Measurements from ENCODE around the gene LTV1.
"Not testable (repeated sequence)": the region's sequence is repeated elsewhere in the genome, so short reads cannot be mapped to it uniquely, and the experiment has no call there.

Gene LTV1

DNA sequence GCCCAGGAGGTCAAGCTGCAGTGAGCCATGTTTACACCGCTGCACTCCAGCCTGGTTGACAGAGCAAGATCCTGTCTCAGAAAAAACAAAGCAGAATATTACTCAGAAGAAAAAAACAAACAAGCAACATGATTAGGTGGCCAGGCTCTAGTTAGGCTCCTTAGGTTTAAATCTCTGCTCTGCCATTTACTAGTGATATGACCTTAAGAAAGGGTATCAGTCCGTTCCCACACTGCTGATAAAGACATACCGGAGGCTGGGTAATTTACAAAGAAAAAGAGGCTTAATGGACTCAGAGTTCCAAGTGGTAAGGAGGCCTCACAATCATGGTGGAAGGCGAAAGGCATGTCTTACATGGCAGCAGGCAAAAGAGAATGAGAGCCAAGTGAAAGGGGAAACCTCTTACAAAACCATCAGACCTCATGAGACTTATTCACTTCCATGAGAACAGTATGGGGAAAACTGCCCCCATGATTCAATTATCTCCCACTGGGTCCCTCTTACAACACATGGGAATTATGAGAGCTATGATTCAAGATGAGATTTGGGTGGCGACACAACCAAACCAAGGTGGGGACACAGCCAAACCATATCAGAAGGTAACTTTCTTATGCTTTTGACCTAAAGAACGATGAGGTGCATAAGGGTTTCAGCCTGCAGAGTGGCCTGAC lies 2.4 kb upstream of the LTV1 start:
- TF ChIP-seq, protein P1, sequence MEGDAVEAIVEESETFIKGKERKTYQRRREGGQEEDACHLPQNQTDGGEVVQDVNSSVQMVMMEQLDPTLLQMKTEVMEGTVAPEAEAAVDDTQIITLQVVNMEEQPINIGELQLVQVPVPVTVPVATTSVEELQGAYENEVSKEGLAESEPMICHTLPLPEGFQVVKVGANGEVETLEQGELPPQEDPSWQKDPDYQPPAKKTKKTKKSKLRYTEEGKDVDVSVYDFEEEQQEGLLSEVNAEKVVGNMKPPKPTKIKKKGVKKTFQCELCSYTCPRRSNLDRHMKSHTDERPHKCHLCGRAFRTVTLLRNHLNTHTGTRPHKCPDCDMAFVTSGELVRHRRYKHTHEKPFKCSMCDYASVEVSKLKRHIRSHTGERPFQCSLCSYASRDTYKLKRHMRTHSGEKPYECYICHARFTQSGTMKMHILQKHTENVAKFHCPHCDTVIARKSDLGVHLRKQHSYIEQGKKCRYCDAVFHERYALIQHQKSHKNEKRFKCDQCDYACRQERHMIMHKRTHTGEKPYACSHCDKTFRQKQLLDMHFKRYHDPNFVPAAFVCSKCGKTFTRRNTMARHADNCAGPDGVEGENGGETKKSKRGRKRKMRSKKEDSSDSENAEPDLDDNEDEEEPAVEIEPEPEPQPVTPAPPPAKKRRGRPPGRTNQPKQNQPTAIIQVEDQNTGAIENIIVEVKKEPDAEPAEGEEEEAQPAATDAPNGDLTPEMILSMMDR (IDR thresholded peaks at IDR 0.05; ENCODE audit: insufficient read depth, low read length, missing control alignments): no peak
- CTCF ChIA-PET: no interaction called here
- no peak for DNase-seq (ENCODE audit: low read depth, low spot score)
- no peak overlapping the region for H3K4me3 ChIP-seq (ENCODE audit: low read depth, low read length)
- POLR2A ChIA-PET: no interaction called here

DNA sequence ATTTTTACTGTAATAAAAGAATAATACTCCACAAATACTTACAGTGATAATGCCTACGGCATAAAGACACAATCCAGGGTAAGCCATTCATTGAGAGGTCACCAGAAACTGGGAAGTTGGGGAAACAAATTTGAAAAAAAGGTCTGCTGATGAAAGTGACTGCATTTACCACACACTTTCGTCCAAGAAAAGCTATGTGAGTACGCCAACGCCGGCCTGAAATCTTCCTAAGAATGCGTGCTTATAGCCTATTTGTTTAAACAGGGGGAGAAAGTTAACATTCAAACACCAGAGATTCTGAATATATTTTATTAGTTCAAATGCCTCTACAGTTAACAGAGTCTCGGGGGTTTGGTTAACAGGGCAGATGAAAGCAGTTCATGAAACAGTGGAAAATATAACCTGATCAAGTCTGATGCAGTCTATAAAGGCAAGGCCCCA lies 657 bp upstream of the LTV1 start:
- POLR2A ChIA-PET: interaction anchor here (0.7 to 1.8 kb wide), 8 partner anchors 60 to 267 kb away, joined by 3 to 9 read pairs (median 3); partner anchors contain the start of gene PLAGL1
- CTCF ChIA-PET: interaction anchor here (0.7 to 4.2 kb wide), 4 partner anchors 10 to 267 kb away, joined by 3 to 33 read pairs (median 4); no protein-coding TSS in a partner anchor
- peak overlapping the region; percentile 99 for H3K4me3 ChIP-seq (ENCODE audit: low read depth, low read length)
- TF ChIP-seq, protein P1 (IDR thresholded peaks at IDR 0.05; ENCODE audit: insufficient read depth, low read length, missing control alignments): no peak
- DNase-seq (ENCODE audit: low read depth, low spot score): no peak

DNA sequence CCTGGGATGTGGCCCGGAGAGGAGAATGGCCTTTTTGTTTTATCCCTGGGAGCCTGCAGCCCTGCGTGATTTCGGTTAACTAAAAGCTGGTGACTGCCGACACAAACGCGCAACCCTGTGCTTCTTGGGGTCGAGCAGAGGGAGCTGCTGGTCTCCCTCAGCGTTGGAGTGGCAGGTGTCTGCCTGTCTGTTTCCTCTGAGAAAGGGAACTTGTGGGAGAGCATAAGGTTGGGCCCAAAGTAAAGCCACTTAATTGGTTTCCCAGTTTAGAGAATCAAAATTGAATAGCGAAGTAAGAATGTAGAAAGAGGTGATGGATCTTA lies 500 bp downstream of the LTV1 start:
- TF ChIP-seq, protein P1 (IDR thresholded peaks at IDR 0.05; ENCODE audit: insufficient read depth, low read length, missing control alignments): no peak
- ChIA-PET POLR2A (interaction anchor here (0.6 to 1.8 kb wide), 7 partner anchors 41 to 268 kb away, joined by 3 to 9 read pairs (median 3); partner anchors contain the start of gene PLAGL1), CTCF (interaction anchor here (0.6 to 4.2 kb wide), 5 partner anchors 14 to 268 kb away, joined by 3 to 33 read pairs (median 3); no protein-coding TSS in a partner anchor)
- DNase-seq (ENCODE audit: low read depth, low spot score): no peak
- peak overlapping the region; percentile 99 for H3K4me3 ChIP-seq (ENCODE audit: low read depth, low read length)

DNA sequence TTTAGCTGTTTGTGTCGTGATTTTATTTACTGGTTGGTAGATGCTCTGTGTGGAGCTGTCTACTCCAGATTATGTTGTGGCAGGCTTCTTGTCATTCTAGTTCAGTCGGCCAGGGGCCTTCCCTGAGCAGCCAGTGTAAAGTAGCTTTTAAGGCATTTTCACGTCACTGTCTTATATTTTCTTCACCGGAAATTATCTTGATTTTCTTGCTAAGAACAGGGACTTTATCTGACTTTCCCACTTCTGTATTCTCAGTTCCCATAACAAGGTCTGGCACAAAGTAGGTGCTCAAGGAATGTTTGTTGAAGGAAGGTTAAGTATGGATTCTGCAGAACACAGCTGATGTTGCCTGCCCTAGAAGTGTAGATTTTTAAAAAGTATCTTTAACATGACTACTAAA lies 868 bp downstream of the LTV1 start:
- TF ChIP-seq, protein P1 (IDR thresholded peaks at IDR 0.05; ENCODE audit: insufficient read depth, low read length, missing control alignments): no peak
- peak overlapping the region; percentile 99 for H3K4me3 ChIP-seq (ENCODE audit: low read depth, low read length)
- CTCF ChIA-PET: interaction anchor here (0.6 to 4.2 kb wide), 5 partner anchors 14 to 269 kb away, joined by 3 to 33 read pairs (median 3); no protein-coding TSS in a partner anchor
- DNase-seq (ENCODE audit: low read depth, low spot score): no peak
- POLR2A ChIA-PET: interaction anchor here (1.6 to 1.8 kb wide), 2 partner anchors 193 to 269 kb away, joined by 3 to 9 read pairs; no protein-coding TSS in a partner anchor

DNA sequence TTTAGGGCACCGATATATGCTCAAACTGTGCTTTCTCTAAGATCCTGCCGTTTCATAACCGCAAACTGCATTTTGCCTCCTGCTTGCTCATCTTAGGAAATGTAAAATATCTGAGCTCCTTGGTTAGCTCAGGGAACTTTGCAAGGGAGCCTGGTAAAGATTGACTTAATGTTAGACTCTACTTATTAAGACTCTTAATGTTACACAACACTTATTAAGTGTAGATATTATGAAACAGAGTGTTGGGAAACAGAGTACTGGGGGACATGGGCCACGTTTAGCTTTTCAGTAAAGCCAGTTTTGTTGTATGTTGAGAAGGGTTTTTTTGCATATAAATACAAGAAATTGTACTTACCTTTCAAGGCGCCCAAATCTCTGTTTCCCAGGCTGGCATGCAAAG lies 1.9 kb downstream of the LTV1 start:
- TF ChIP-seq, protein P1 (IDR thresholded peaks at IDR 0.05; ENCODE audit: insufficient read depth, low read length, missing control alignments): no peak
- ChIA-PET CTCF (interaction anchor here (0.9 to 4.2 kb wide), 3 partner anchors 20 to 270 kb away, joined by 3 to 33 read pairs (median 3); no protein-coding TSS in a partner anchor), POLR2A (no interaction called here)
- no peak overlapping the region for H3K4me3 ChIP-seq (ENCODE audit: low read depth, low read length)
- no peak for DNase-seq (ENCODE audit: low read depth, low spot score)

DNA sequence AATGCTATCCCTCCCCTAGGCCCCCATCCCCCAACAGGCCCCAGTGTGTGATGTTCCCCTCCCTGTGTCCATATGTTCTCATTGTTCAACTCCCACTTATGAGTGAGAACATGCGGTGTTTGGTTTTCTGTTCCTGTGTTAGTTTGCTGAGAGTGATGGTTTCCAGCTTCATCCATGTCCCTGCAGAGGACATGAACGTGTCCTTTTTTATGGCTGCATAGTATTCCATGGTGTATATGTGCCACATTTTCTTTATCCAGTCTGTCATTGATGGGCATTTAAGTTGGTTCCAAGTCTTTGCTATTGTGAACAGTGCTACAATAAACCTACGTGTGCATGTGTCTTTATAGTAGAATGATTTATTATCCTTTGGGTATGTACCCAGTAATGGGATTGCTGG lies 8.6 kb downstream of the LTV1 start:
- H3K4me3 ChIP-seq (ENCODE audit: low read depth, low read length); DNase-seq (ENCODE audit: low read depth, low spot score); POLR2A ChIA-PET: not testable (repeated sequence)
- CTCF ChIA-PET: interaction anchor here (0.8 kb wide), 1 partner anchor 9 kb away, joined by 3 read pairs; no protein-coding TSS in a partner anchor

DNA sequence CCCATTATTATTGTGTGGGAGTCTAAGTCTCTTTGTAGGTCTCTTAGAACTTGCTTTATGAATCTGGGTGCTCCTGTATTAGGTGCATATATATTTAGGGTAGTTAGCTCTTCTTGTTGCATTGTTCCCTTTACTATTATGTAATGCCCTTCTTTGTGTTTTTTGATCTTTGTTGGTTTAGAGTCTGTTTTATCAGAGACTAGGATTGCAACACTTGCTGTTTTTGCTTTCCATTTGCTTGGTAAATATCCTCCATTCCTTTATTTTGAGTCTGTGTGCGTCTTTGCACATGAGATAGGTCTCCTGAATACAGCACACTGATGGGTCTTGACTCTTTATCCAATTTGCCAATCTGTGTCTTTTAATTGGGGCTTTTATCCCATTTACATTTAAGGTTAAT lies 11.9 kb downstream of the LTV1 start:
- H3K4me3 ChIP-seq (ENCODE audit: low read depth, low read length); DNase-seq (ENCODE audit: low read depth, low spot score); POLR2A ChIA-PET: not testable (repeated sequence)
- CTCF ChIA-PET: interaction anchor here (1.2 kb wide), 1 partner anchor 8 kb away, joined by 4 read pairs; the partner anchor contains the start of gene ZC2HC1B

DNA sequence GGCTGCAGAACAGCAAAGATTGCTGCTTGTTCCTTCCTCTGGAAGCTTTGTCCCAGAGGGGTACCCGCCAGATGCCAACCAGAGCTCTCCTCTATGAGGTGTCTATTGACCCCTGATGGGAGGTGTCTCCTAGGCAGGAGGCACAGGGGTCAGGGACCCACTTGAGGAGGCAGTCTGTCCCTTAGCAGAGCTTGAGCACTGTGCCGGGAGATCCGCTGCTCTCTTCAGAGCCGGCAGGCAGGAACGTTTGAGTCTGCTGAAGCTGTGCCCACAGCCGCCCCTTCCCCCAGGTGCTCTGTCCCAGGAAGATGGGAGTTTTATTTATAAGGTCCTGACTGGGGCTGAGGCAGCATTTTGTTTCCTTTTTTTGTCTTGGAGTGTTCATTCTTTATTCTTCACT lies 13.6 kb downstream of the LTV1 start:
- CTCF ChIA-PET; H3K4me3 ChIP-seq (ENCODE audit: low read depth, low read length); DNase-seq (ENCODE audit: low read depth, low spot score); POLR2A ChIA-PET: not testable (repeated sequence)

Data from AG04449 (cell line).